ACC112 (cell line): Measurements from ENCODE around the gene TM7SF2.

Experiments
- H2AFZ ChIP-seq: fragments of 200-600 bp; sonication (generic); one replicate; pipeline ENCODE4 v1.6.0; 2017; ENCODE audit warnings: antibody characterized with exemption, low read length; ENCODE audit not compliant: unreplicated experiment
- H3K27ac ChIP-seq: fragments of 200-600 bp; sonication (generic); 2 replicates; pipeline ENCODE4 v1.5.1; 2014; ENCODE audit warnings: low read depth, mild to moderate bottlenecking, antibody characterized with exemption, low read length, moderate library complexity
- H3K27me3 ChIP-seq: fragments of 200-600 bp; sonication (generic); 2 replicates; pipeline ENCODE4 v1.6.1; 2014; ENCODE audit warnings: mild to moderate bottlenecking, antibody characterized with exemption, low read length, moderate library complexity, mixed read lengths; ENCODE audit not compliant: insufficient read depth
- H3K36me3 ChIP-seq: fragments of 200-600 bp; sonication (generic); 2 replicates; pipeline ENCODE4 v1.6.1; 2016; ENCODE audit warnings: mild to moderate bottlenecking, antibody characterized with exemption, low read length, moderate library complexity, mixed read lengths; ENCODE audit not compliant: insufficient read depth
- H3K4me1 ChIP-seq: fragments of 200-600 bp; sonication (generic); one replicate; pipeline ENCODE4 v1.6.1; 2016; ENCODE audit warnings: low read length, mixed read lengths; ENCODE audit not compliant: insufficient read depth, unreplicated experiment, control insufficient read depth
- H3K4me3 ChIP-seq: fragments of 200-600 bp; sonication (generic); 2 replicates; pipeline ENCODE4 v1.5.1; 2014; ENCODE audit warnings: mild to moderate bottlenecking, low read depth, low read length
- H3K79me2 ChIP-seq: fragments of 200-600 bp; sonication (generic); one replicate; pipeline ENCODE4 v1.6.0; 2016; ENCODE audit warnings: low read length; ENCODE audit not compliant: control insufficient read depth, unreplicated experiment, insufficient read depth

The TM7SF2 gene

GRCh38 chr11:65121865-65122696 lies 10.4 kb downstream of the TM7SF2 start, which contains the start of the genes FAU and MRPL49:
Gene FAU (minus strand): TSS chr11:65122134. CDS start chr11:65121813, 321 bp downstream.
Gene MRPL49 (plus strand): TSS chr11:65122321. CDS start chr11:65122347, 26 bp downstream.
- no peaks in the 10 kb centered on the region for H3K27me3 ChIP-seq
- peak within 1 kb of the TSS; percentile 70 for H2AFZ ChIP-seq
- H3K27ac ChIP-seq = peak within 1 kb of the TSS; percentile 78
- peaks cover 13% of the 10 kb centered on the region for H3K4me1 ChIP-seq
- peak within 1 kb of the TSS; percentile 100 for H3K4me3 ChIP-seq
- H3K79me2 ChIP-seq = peaks cover 49% of the 10 kb centered on the region
- peaks cover 17% of the 10 kb centered on the region; the same call in 1 of the 2 replicates for H3K36me3 ChIP-seq

DNA sequence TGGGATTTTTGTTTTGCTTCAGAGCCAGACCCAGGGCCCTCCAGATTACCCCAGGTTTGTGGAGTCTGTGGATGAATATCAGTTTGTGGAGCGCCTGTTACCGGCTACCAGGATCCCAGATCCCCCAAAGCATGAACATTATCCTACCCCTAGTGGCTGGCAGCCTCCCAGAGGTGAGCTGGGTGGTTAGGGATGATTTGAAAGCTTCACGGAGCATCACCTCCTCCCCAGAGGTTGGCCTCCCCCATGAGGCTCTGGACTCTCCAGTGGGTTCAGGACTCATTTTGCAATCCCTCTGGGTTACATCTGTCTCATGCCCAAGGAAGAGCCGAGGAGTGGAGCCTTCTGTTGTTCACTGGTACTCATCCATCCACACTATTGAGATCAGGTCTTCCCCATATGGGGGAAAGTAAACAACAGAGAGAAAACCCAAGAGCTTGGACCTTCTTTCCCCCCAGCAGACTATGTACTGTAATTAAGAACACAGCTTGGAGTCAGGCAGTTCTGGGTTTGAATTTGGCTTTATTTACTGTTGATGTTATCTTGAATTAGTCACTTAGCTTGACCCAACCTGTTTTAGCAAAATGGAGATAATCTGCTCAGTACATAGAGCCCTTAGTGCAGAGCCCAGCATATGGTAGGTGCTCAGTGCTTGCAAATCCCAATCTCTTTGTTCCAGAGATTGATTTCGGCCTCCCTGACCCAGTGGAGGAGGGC lies 13.0 kb downstream of the TM7SF2 start:
- no peaks in the 10 kb centered on the region for H3K27me3 ChIP-seq
- H2AFZ ChIP-seq = no peak overlapping the region
- H3K27ac ChIP-seq = no peak overlapping the region
- H3K79me2 ChIP-seq = peaks cover 47% of the 10 kb centered on the region
- H3K4me3 ChIP-seq = no peak overlapping the region
- H3K4me1 ChIP-seq = peaks cover 13% of the 10 kb centered on the region
- H3K36me3 ChIP-seq = peaks cover 15% of the 10 kb centered on the region; the same call in 1 of the 2 replicates

DNA sequence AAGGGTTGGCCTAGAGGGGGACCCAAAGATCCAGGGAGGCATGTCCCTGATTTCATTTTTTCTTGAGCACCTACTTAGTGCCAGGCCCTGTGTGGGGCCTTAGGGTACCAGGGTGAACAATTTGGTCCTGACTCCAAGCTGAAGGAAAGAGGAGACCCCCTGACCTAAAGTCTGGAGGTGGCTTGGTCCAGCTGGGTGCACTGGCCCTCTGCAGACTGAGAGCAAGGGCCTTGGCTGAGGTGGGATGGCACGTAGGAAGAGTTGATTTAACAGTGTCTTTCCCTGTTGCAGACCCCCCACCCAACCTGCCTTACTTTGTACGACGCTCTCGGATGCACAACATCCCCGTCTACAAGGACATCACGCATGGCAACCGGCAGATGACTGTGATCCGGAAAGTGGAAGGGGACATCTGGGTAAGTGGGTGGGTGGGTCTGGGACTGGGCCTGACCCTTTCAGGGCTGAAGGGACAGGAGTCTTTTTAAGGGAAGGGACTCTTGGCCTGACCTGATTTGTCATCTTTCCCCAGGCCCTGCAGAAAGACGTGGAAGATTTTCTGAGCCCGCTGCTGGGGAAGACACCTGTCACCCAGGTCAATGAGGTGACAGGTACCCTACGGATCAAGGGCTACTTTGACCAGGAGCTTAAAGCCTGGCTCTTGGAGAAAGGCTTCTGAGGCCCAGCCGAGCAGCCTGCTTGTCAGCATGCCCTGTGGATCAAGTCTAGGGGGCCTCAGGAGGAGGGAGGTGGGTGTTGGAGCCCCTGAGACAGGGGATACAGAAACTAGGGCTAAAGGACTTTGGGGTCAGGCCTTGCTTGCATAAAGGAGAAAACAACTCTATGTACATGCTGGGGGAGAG lies 13.8 kb downstream of the TM7SF2 start:
- Histone ChIP-seq H2AFZ (no peak overlapping the region), H3K27me3 (no peaks in the 10 kb centered on the region), H3K36me3 (peaks cover 9% of the 10 kb centered on the region; the same call in 1 of the 2 replicates), H3K4me3 (no peak overlapping the region), H3K79me2 (peaks cover 39% of the 10 kb centered on the region), H3K4me1 (peaks cover 13% of the 10 kb centered on the region), H3K27ac (no peak overlapping the region)

GRCh38 chr11:65126624-65127274 lies 15.1 kb downstream of the TM7SF2 start:
- peaks cover 6% of the 10 kb centered on the region; the same call in 1 of the 2 replicates for H3K36me3 ChIP-seq
- no peak overlapping the region for H2AFZ ChIP-seq
- H3K79me2 ChIP-seq = peaks cover 29% of the 10 kb centered on the region
- no peaks in the 10 kb centered on the region for H3K27me3 ChIP-seq
- H3K4me3 ChIP-seq = no peak overlapping the region
- H3K27ac ChIP-seq = no peak overlapping the region
- peaks cover 6% of the 10 kb centered on the region for H3K4me1 ChIP-seq

DNA sequence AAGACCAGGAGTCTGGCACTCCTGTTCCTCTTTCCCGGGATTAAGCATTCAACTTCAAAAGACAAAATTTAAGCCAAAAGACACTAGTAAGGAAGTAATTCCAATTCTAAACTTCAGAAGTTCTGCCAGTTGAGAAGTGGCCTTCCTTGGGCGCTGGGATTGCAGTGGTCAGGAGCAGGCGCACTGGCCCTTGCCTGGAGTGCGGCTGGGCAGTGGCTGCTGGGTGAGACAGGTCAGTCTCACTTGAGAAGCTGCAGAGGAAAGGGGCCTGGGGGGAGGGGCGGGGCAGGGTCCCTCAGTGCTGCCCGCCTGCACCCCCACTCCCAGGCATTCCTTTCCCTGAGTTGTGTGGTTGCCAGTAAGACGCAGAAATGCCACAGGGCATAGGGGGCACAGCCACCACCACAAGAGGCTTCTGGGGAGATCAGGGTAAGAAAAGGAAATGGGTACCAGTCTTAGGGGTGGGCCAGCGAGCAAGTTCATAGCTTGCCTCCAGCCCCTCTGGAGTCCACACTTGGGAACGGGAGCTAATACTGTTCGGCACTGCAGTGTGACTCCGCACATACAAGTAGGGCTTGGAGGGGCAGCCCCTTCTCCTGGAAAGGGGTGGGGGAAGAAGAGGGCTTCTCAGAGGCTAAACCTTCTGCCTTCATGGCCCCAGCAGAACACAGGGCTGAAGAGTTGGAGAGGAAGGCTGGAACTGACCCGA lies 16.0 kb downstream of the TM7SF2 start:
- no peak overlapping the region for H3K27ac ChIP-seq
- peaks cover 28% of the 10 kb centered on the region for H3K79me2 ChIP-seq
- no peak overlapping the region for H3K4me3 ChIP-seq
- H3K4me1 ChIP-seq = peaks cover 6% of the 10 kb centered on the region
- H3K36me3 ChIP-seq = peaks cover 6% of the 10 kb centered on the region; the same call in 1 of the 2 replicates
- no peaks in the 10 kb centered on the region for H3K27me3 ChIP-seq
- H2AFZ ChIP-seq = no peak overlapping the region

GRCh38 chr11:65128182-65129145 lies 16.8 kb downstream of the TM7SF2 start:
- H3K4me3 ChIP-seq = no peak overlapping the region
- H3K4me1 ChIP-seq = peaks cover 6% of the 10 kb centered on the region
- no peak overlapping the region for H2AFZ ChIP-seq
- H3K79me2 ChIP-seq = peaks cover 30% of the 10 kb centered on the region
- no peak overlapping the region for H3K27ac ChIP-seq
- no peaks in the 10 kb centered on the region for H3K27me3 ChIP-seq
- H3K36me3 ChIP-seq = peaks cover 6% of the 10 kb centered on the region; the same call in 1 of the 2 replicates

GRCh38 chr11:65129649-65130441 lies 18.2 kb downstream of the TM7SF2 start:
- no peak overlapping the region for H3K27ac ChIP-seq
- no peak overlapping the region for H3K4me3 ChIP-seq
- H3K27me3 ChIP-seq = no peaks in the 10 kb centered on the region
- peaks cover 6% of the 10 kb centered on the region for H3K4me1 ChIP-seq
- H2AFZ ChIP-seq = no peak overlapping the region
- H3K79me2 ChIP-seq = peaks cover 26% of the 10 kb centered on the region
- peaks cover 3% of the 10 kb centered on the region; the same call in 1 of the 2 replicates for H3K36me3 ChIP-seq

DNA sequence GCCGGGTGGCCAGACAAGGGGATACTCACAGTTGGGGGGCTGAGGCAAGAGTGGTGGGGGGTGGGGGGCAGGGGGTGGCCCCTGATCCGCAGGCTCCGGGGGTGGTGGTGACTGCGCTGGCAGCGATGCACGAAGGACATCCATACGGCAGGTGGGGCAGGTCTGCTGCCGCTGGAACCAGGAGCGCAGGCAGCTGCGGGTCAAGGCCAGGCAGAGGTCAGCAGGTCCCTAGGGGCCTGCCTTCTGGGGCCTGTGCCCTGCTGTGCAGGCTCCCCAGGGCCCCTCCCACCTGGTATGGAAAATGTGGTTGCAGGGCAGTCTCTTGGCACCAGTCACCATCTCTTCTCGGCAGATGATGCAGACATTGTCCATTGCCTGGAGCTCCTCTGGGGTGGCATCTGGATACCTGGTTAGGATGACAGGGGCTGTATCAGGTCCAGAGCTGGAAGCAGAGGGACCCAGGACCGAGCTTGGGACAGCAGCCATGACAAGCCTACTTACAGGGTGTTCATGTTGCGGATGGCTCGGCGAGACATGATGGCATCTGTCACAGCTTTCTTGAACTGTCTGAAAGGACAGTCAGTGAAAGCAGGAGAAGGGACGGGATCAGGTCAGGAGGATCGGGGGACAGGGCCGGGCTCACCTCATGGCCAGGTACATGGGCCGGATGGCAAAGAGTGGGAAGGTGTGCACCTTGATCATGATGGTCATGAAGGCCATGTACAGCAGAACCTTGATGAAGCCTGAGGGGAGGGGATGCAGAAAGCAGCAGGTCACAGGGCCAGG lies 19.2 kb downstream of the TM7SF2 start:
- H3K79me2 ChIP-seq = peaks cover 29% of the 10 kb centered on the region
- no peaks in the 10 kb centered on the region for H3K27me3 ChIP-seq
- no peak overlapping the region for H3K27ac ChIP-seq
- no peak overlapping the region for H3K4me3 ChIP-seq
- no peak overlapping the region for H2AFZ ChIP-seq
- H3K4me1 ChIP-seq = peaks cover 6% of the 10 kb centered on the region
- H3K36me3 ChIP-seq = peaks cover 3% of the 10 kb centered on the region; the same call in 1 of the 2 replicates
